ENCODE data around the gene GPR31. TPM values are rescaled to one million over a fixed set of nuclear protein-coding genes. Genes with fewer than 3 reads are reported as not detected.

GPR31 gene
- total RNA-seq, 1 donor from 2014 or later: not detected

GRCh38 chr6:167141667-167142432, 15.9 kb downstream of the GPR31 start:
- H3K27ac Mint-ChIP-seq (ENCODE audit: unreplicated experiment): no peak overlapping the region
- no peak overlapping the region for H3K4me3 Mint-ChIP-seq (ENCODE audit: unreplicated experiment)
- peaks cover 20% of the 10 kb centered on the region for H3K27me3 Mint-ChIP-seq (ENCODE audit: unreplicated experiment)
- peaks cover 5% of the 10 kb centered on the region for H3K9me3 Mint-ChIP-seq (ENCODE audit: unreplicated experiment)
- peaks cover 3% of the 10 kb centered on the region for H3K4me1 Mint-ChIP-seq (ENCODE audit: unreplicated experiment)
- no peak for DNase-seq (ENCODE audit: extremely low spot score, unreplicated experiment)
- no peaks in the 10 kb centered on the region for H3K36me3 Mint-ChIP-seq (ENCODE audit: unreplicated experiment)
- peak; percentile 72 for TF ChIP-seq CTCF (IDR thresholded peaks at IDR 0.05)

GRCh38 chr6:167140589-167141474, 16.9 kb downstream of the GPR31 start:
- H3K27ac Mint-ChIP-seq (ENCODE audit: unreplicated experiment): no peak overlapping the region
- H3K27me3 Mint-ChIP-seq (ENCODE audit: unreplicated experiment): peaks cover 10% of the 10 kb centered on the region
- no peaks in the 10 kb centered on the region for H3K4me1 Mint-ChIP-seq (ENCODE audit: unreplicated experiment)

GRCh38 chr6:167139761-167140160, 18.0 kb downstream of the GPR31 start:
- TF ChIP-seq CTCF (IDR thresholded peaks at IDR 0.05): no peak
- DNase-seq (ENCODE audit: extremely low spot score, unreplicated experiment): no peak
- H3K27me3 Mint-ChIP-seq (ENCODE audit: unreplicated experiment): peaks cover 7% of the 10 kb centered on the region
- H3K4me3 Mint-ChIP-seq (ENCODE audit: unreplicated experiment): no peak overlapping the region
- H3K9me3 Mint-ChIP-seq (ENCODE audit: unreplicated experiment): peaks cover 2% of the 10 kb centered on the region
- H3K27ac Mint-ChIP-seq (ENCODE audit: unreplicated experiment): no peak overlapping the region
- no peaks in the 10 kb centered on the region for H3K36me3 Mint-ChIP-seq (ENCODE audit: unreplicated experiment)
- no peaks in the 10 kb centered on the region for H3K4me1 Mint-ChIP-seq (ENCODE audit: unreplicated experiment)

More at GRCh38 chr6:167140589-167141474, 16.9 kb downstream of the GPR31 start:
- no peak for TF ChIP-seq CTCF (IDR thresholded peaks at IDR 0.05)
- Mint-ChIP-seq H3K36me3 (ENCODE audit: unreplicated experiment) (no peaks in the 10 kb centered on the region), H3K4me3 (ENCODE audit: unreplicated experiment) (no peak overlapping the region), H3K9me3 (ENCODE audit: unreplicated experiment) (peaks cover 5% of the 10 kb centered on the region)
- DNase-seq (ENCODE audit: extremely low spot score, unreplicated experiment): no peak

GRCh38 chr6:167137881-167138280, 19.9 kb downstream of the GPR31 start:
- no peak for DNase-seq (ENCODE audit: extremely low spot score, unreplicated experiment)
- H3K4me1 Mint-ChIP-seq (ENCODE audit: unreplicated experiment): no peaks in the 10 kb centered on the region
- no peak overlapping the region for H3K4me3 Mint-ChIP-seq (ENCODE audit: unreplicated experiment)
- no peaks in the 10 kb centered on the region for H3K9me3 Mint-ChIP-seq (ENCODE audit: unreplicated experiment)
- TF ChIP-seq CTCF (IDR thresholded peaks at IDR 0.05): no peak
- H3K36me3 Mint-ChIP-seq (ENCODE audit: unreplicated experiment): no peaks in the 10 kb centered on the region
- H3K27ac Mint-ChIP-seq (ENCODE audit: unreplicated experiment): no peak overlapping the region
- peaks cover 7% of the 10 kb centered on the region for H3K27me3 Mint-ChIP-seq (ENCODE audit: unreplicated experiment)

- Mint-ChIP-seq H3K4me1 (ENCODE audit: unreplicated experiment) (no peaks in the 10 kb centered on the region), H3K27ac (ENCODE audit: unreplicated experiment) (no peak overlapping the region), H3K36me3 (ENCODE audit: unreplicated experiment) (no peaks in the 10 kb centered on the region), H3K27me3 (ENCODE audit: unreplicated experiment) (peaks cover 7% of the 10 kb centered on the region), H3K9me3 (ENCODE audit: unreplicated experiment) (no peaks in the 10 kb centered on the region), H3K4me3 (ENCODE audit: unreplicated experiment) (no peak overlapping the region)
- no peak for DNase-seq (ENCODE audit: extremely low spot score, unreplicated experiment)
- TF ChIP-seq CTCF (IDR thresholded peaks at IDR 0.05): no peak
These were observed 20.7 kb downstream of the GPR31 start for GRCh38 chr6:167137081-167137480.
